ENCODE results near the gene AASDHPPT. TPM values are rescaled to one million over a fixed set of nuclear protein-coding genes. Genes with fewer than 3 reads are reported as not detected.
A peak's percentile ranks its signal among the peaks of the same experiment; 100 is the strongest.

The AASDHPPT gene
- polyA plus RNA-seq, 1 of the 3 experiments (the other 2 are of a cell fraction): 19.1 TPM

DNA sequence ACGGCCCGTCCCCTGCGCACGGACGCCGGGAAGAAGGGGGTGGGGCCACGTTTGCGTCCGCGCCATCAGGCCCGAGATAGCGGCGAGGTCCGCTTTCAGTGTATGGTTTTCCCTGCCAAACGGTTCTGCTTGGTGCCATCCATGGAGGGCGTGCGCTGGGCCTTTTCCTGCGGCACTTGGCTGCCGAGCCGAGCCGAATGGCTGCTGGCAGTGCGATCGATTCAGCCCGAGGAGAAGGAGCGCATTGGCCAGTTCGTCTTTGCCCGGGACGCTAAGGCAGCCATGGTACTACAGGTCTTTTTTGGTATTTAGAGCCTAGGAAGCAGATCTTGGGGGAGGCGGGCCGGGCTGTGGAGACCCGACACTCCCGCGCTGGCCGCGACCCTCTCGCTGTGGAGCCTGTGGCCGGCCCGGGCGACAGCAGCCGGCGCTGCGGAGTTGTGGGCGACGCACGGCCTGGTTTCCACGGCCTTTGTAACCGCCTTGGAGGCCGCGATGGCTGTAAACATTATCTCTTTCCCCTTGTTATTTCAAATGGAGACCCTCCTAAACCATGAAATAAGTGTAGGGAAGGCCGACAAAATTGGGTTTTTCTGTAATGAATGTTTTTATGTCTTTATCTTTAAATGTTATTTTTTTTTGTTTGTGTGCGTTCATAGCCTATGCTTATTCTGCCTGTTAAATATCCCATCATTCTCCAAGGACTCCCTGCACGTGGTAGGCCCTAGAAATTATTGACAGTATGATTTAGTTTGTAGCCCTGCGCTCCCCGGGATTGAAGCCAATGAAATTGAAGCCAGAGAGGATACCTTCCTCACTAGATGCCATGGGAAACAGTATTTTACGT, at the start of gene AASDHPPT (continued):
- TF ChIP-seq NRF1 (IDR thresholded peaks at IDR 0.05; ENCODE audit: low read depth, low read length) (peak; percentile 73), RXRA (IDR thresholded peaks at IDR 0.05; ENCODE audit: borderline replicate concordance, low read depth) (no peak), TAF1 (IDR thresholded peaks at IDR 0.05; ENCODE audit: borderline replicate concordance, low read depth, low read length) (peak; percentile 49), TCF12 (IDR thresholded peaks at IDR 0.05) (no peak), FOXM1 (IDR thresholded peaks at IDR 0.05; ENCODE audit: low read depth) (no peak), GABPA (IDR thresholded peaks at IDR 0.05; ENCODE audit: low read depth) (no peak), EP300 (IDR thresholded peaks at IDR 0.05; ENCODE audit: borderline replicate concordance in 1 of 2, low read depth in 1 of 2, low read length in 1 of 2) (no peak)
- TF ChIP-seq, protein P1, sequence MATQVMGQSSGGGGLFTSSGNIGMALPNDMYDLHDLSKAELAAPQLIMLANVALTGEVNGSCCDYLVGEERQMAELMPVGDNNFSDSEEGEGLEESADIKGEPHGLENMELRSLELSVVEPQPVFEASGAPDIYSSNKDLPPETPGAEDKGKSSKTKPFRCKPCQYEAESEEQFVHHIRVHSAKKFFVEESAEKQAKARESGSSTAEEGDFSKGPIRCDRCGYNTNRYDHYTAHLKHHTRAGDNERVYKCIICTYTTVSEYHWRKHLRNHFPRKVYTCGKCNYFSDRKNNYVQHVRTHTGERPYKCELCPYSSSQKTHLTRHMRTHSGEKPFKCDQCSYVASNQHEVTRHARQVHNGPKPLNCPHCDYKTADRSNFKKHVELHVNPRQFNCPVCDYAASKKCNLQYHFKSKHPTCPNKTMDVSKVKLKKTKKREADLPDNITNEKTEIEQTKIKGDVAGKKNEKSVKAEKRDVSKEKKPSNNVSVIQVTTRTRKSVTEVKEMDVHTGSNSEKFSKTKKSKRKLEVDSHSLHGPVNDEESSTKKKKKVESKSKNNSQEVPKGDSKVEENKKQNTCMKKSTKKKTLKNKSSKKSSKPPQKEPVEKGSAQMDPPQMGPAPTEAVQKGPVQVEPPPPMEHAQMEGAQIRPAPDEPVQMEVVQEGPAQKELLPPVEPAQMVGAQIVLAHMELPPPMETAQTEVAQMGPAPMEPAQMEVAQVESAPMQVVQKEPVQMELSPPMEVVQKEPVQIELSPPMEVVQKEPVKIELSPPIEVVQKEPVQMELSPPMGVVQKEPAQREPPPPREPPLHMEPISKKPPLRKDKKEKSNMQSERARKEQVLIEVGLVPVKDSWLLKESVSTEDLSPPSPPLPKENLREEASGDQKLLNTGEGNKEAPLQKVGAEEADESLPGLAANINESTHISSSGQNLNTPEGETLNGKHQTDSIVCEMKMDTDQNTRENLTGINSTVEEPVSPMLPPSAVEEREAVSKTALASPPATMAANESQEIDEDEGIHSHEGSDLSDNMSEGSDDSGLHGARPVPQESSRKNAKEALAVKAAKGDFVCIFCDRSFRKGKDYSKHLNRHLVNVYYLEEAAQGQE (IDR thresholded peaks at IDR 0.05; ENCODE audit: low read depth, low read length): no peak

DNA sequence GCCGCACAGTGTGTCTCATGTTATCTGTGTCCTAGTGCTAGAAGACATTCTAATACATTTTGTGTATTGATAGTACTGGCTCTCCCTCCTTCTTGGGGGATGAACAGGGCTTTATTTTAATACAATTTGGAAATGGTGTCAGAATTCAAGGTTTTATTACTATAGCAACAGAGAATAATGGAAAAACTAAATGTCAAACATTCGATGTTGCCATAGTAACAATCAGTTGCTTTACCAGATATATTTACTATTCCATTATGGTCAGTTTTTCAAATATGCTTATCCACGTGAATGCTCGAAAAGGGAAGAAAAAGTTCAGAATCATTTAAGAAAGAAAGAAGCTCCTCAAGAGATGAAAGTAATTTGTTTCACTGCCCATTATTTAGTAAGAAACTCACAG, 46.9 kb upstream of the AASDHPPT start:
- H3K79me2 ChIP-seq (ENCODE audit: insufficient read depth): no peaks in the 10 kb centered on the region
- DNase-seq: no peak
- TF ChIP-seq EZH2phosphoT487 (IDR thresholded peaks at IDR 0.05; ENCODE audit: borderline replicate concordance, low read depth): no peak
- no peak for TF ChIP-seq NFIC (IDR thresholded peaks at IDR 0.05; ENCODE audit: borderline replicate concordance)
- TF ChIP-seq POLR2AphosphoS5 (IDR thresholded peaks at IDR 0.05; ENCODE audit: low read depth, low read length): no peak
- no peak for TF ChIP-seq NRF1 (IDR thresholded peaks at IDR 0.05; ENCODE audit: low read depth, low read length)
- TF ChIP-seq YY1 (IDR thresholded peaks at IDR 0.05; ENCODE audit: low read depth): no peak
- TF ChIP-seq, protein P2, sequence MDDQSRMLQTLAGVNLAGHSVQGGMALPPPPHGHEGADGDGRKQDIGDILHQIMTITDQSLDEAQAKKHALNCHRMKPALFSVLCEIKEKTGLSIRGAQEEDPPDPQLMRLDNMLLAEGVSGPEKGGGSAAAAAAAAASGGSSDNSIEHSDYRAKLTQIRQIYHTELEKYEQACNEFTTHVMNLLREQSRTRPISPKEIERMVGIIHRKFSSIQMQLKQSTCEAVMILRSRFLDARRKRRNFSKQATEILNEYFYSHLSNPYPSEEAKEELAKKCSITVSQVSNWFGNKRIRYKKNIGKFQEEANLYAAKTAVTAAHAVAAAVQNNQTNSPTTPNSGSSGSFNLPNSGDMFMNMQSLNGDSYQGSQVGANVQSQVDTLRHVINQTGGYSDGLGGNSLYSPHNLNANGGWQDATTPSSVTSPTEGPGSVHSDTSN (IDR thresholded peaks at IDR 0.05): no peak
- TF ChIP-seq ELF1 (IDR thresholded peaks at IDR 0.05): no peak
- TF ChIP-seq SIN3A (IDR thresholded peaks at IDR 0.05; ENCODE audit: borderline replicate concordance, low read depth, low read length): no peak
- TF ChIP-seq RFX5 (IDR thresholded peaks at IDR 0.05; ENCODE audit: low read length): no peak
- no peak for TF ChIP-seq FOXJ3 (CRISPR knock-in tag; IDR thresholded peaks at IDR 0.05)
- TF ChIP-seq GABPA (IDR thresholded peaks at IDR 0.05; ENCODE audit: low read depth): no peak
- TF ChIP-seq SMC3 (IDR thresholded peaks at IDR 0.05; ENCODE audit: low read depth, low read length): no peak
- TF ChIP-seq, protein P3, sequence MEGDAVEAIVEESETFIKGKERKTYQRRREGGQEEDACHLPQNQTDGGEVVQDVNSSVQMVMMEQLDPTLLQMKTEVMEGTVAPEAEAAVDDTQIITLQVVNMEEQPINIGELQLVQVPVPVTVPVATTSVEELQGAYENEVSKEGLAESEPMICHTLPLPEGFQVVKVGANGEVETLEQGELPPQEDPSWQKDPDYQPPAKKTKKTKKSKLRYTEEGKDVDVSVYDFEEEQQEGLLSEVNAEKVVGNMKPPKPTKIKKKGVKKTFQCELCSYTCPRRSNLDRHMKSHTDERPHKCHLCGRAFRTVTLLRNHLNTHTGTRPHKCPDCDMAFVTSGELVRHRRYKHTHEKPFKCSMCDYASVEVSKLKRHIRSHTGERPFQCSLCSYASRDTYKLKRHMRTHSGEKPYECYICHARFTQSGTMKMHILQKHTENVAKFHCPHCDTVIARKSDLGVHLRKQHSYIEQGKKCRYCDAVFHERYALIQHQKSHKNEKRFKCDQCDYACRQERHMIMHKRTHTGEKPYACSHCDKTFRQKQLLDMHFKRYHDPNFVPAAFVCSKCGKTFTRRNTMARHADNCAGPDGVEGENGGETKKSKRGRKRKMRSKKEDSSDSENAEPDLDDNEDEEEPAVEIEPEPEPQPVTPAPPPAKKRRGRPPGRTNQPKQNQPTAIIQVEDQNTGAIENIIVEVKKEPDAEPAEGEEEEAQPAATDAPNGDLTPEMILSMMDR (IDR thresholded peaks at IDR 0.05): no peak
- TF ChIP-seq RCOR1 (IDR thresholded peaks at IDR 0.05; ENCODE audit: low read length): no peak
- TF ChIP-seq, protein P4, sequence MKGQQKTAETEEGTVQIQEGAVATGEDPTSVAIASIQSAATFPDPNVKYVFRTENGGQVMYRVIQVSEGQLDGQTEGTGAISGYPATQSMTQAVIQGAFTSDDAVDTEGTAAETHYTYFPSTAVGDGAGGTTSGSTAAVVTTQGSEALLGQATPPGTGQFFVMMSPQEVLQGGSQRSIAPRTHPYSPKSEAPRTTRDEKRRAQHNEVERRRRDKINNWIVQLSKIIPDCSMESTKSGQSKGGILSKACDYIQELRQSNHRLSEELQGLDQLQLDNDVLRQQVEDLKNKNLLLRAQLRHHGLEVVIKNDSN (IDR thresholded peaks at IDR 0.05; ENCODE audit: borderline replicate concordance, low read depth): no peak
- TF ChIP-seq TAF1 (IDR thresholded peaks at IDR 0.05; ENCODE audit: borderline replicate concordance, low read depth, low read length): no peak
- ChIA-PET POLR2A (no interaction called here), CTCF (interaction anchor here (0.6 to 1.1 kb wide), 2 partner anchors 14 to 1206 kb away, joined by 3 read pairs; no protein-coding TSS in a partner anchor)
- no peak overlapping the region for H2AFZ ChIP-seq (ENCODE audit: low read depth)
- 65% methylated on average over 4 of the region's 4 CpGs for WGBS (ENCODE audit: low lambda C conversion rate)
- no peaks in the 10 kb centered on the region for H3K27me3 ChIP-seq (ENCODE audit: insufficient read depth)
- H3K27ac ChIP-seq (ENCODE audit: low read depth in 2 of 2, low read length in 1 of 2): no peak overlapping the region
- no peak overlapping the region for H3K4me2 ChIP-seq
- H3K4me1 ChIP-seq (ENCODE audit: control insufficient read depth in 1 of 2, insufficient read depth in 2 of 2, low read depth in 1 of 2, low read length in 1 of 2): no peaks in the 10 kb centered on the region
- H3K4me3 ChIP-seq (ENCODE audit: low read depth in 2 of 2, low read length in 1 of 2): no peak overlapping the region
- no peaks in the 10 kb centered on the region for H3K9me3 ChIP-seq
- no peaks in the 10 kb centered on the region for H3K9me2 ChIP-seq
- no peaks in the 10 kb centered on the region for H4K20me1 ChIP-seq (ENCODE audit: insufficient read depth)
- no peaks in the 10 kb centered on the region for H3F3A ChIP-seq (replicated peaks; ENCODE audit: insufficient read depth)
- H3K36me3 ChIP-seq (replicated peaks in 1 of 2; ENCODE audit: control insufficient read depth in 1 of 2, insufficient read depth in 2 of 2, low read length in 1 of 2): no peaks in the 10 kb centered on the region
- H3K9ac ChIP-seq: no peak overlapping the region
